GM15510 (cell line): ENCODE results near the gene TOE1.

Experiments
- POLR2A ChIP-seq: IDR thresholded peaks from 3 replicates; pipeline ENCODE4 v1.6.1; 2011; ENCODE audit warnings: borderline replicate concordance; ENCODE audit not compliant: insufficient read length; ENCODE audit errors: extremely low read depth

TOE1 gene

GRCh38 chr1:45339789-45340558 is at the start of gene TOE1, which contains the start of gene MUTYH:
TOE1 (plus strand) TSS chr1:45340170; CDS start chr1:45340253, 83 bp downstream.
MUTYH (minus strand) TSS chr1:45340440; CDS start chr1:45334505, 5,935 bp downstream.
- peak; percentile 86 for TF ChIP-seq POLR2A

GRCh38 chr1:45291716-45292115 is 48.3 kb upstream of the TOE1 start:
- TF ChIP-seq POLR2A, result no peak

- TF ChIP-seq POLR2A, result no peak
Observed at GRCh38 chr1:45297666-45298356, 42.2 kb upstream of the TOE1 start.

GRCh38 chr1:45299296-45299695 is 40.7 kb upstream of the TOE1 start:
- no peak for TF ChIP-seq POLR2A

- no peak for TF ChIP-seq POLR2A
Observed at GRCh38 chr1:45299981-45300668, 39.8 kb upstream of the TOE1 start.

- no peak for TF ChIP-seq POLR2A
Observed at GRCh38 chr1:45300669-45300997, 39.3 kb upstream of the TOE1 start.

GRCh38 chr1:45302505-45303150 is 37.3 kb upstream of the TOE1 start:
- no peak for TF ChIP-seq POLR2A

- peak; percentile 79 for TF ChIP-seq POLR2A
Observed at GRCh38 chr1:45303520-45304310, 36.3 kb upstream of the TOE1 start.

- TF ChIP-seq POLR2A, result no peak
Observed at GRCh38 chr1:45304311-45305081, 35.5 kb upstream of the TOE1 start.

GRCh38 chr1:45305231-45305630 is 34.7 kb upstream of the TOE1 start:
- no peak for TF ChIP-seq POLR2A

- TF ChIP-seq POLR2A, result no peak
Observed at GRCh38 chr1:45306319-45306718, 33.7 kb upstream of the TOE1 start.

GRCh38 chr1:45306905-45307304 is 33.1 kb upstream of the TOE1 start:
- no peak for TF ChIP-seq POLR2A

GRCh38 chr1:45314266-45314665 is 25.7 kb upstream of the TOE1 start:
- no peak for TF ChIP-seq POLR2A
